HG02943 (cell line): ENCODE results near the gene KCTD2.
"Not testable (repeated sequence)": the region's sequence is repeated elsewhere in the genome, so short reads cannot be mapped to it uniquely, and the experiment has no call there.

Experiments
- ATAC-seq: cut with Tn5 transposase; IDR thresholded peaks from one replicate; pipeline ENCODE4 v1.9.1; 2021; ENCODE audit warnings: mild to moderate bottlenecking, low read depth, moderate library complexity; ENCODE audit not compliant: unreplicated experiment

KCTD2 gene

GRCh38 chr17:75019710-75020109 lies 27.3 kb upstream of the KCTD2 start:
- no peak for ATAC-seq

GRCh38 chr17:75020331-75021110 lies 26.5 kb upstream of the KCTD2 start:
- ATAC-seq, result no peak

GRCh38 chr17:75024686-75025397 lies 22.2 kb upstream of the KCTD2 start:
- no peak for ATAC-seq

- not testable (repeated sequence) for ATAC-seq
Observed at GRCh38 chr17:75025398-75025734, 21.7 kb upstream of the KCTD2 start.

- ATAC-seq, result not testable (repeated sequence)
Observed at GRCh38 chr17:75026650-75027049, 20.4 kb upstream of the KCTD2 start.

- no peak for ATAC-seq
Observed at GRCh38 chr17:75030161-75030560, 16.9 kb upstream of the KCTD2 start.

GRCh38 chr17:75031972-75032719 lies 14.9 kb upstream of the KCTD2 start:
- ATAC-seq, result no peak

- ATAC-seq, result no peak
Observed at GRCh38 chr17:75032720-75033280, 14.2 kb upstream of the KCTD2 start.

GRCh38 chr17:75033346-75034235 lies 13.4 kb upstream of the KCTD2 start:
- peak; percentile 52 for ATAC-seq

- ATAC-seq, result peak; percentile 50
Observed at GRCh38 chr17:75034236-75034908, 12.7 kb upstream of the KCTD2 start.

GRCh38 chr17:75036643-75037268 lies 10.3 kb upstream of the KCTD2 start:
- ATAC-seq, result no peak

- ATAC-seq, result no peak
Observed at GRCh38 chr17:75039238-75039637, 7.8 kb upstream of the KCTD2 start.

- no peak for ATAC-seq
Observed at GRCh38 chr17:75041656-75042280, 5.3 kb upstream of the KCTD2 start.

GRCh38 chr17:75043789-75044188 lies 3.2 kb upstream of the KCTD2 start:
- not testable (repeated sequence) for ATAC-seq

GRCh38 chr17:75044716-75045115 lies 2.3 kb upstream of the KCTD2 start:
- no peak for ATAC-seq

- ATAC-seq, result not testable (repeated sequence)
Observed at GRCh38 chr17:75045946-75046406, 1.0 kb upstream of the KCTD2 start.

GRCh38 chr17:75047398-75048098 lies 523 bp downstream of the KCTD2 start:
- ATAC-seq, result peak; percentile 18
